HG03108 (cell line): ENCODE measurements around the gene TBX10.
"Not testable (repeated sequence)": the region's sequence is repeated elsewhere in the genome, so short reads cannot be mapped to it uniquely, and the experiment has no call there.

Experiments
- ATAC-seq: cut with Tn5 transposase; IDR thresholded peaks from one replicate; pipeline ENCODE4 v1.9.1; 2021; ENCODE audit warnings: moderate library complexity; ENCODE audit not compliant: unreplicated experiment

The TBX10 gene

GRCh38 chr11:67664696-67665540 is 25.4 kb upstream of the TBX10 start:
- no peak for ATAC-seq

GRCh38 chr11:67664213-67664585 is 24.6 kb upstream of the TBX10 start:
- ATAC-seq: no peak

GRCh38 chr11:67663532-67664212 is 24.1 kb upstream of the TBX10 start:
- no peak for ATAC-seq

- no peak for ATAC-seq
These were observed 23.4 kb upstream of the TBX10 start for GRCh38 chr11:67662835-67663531.

- ATAC-seq: no peak
These were observed 22.7 kb upstream of the TBX10 start for GRCh38 chr11:67662142-67662834.

GRCh38 chr11:67660752-67661151 is 21.2 kb upstream of the TBX10 start:
- ATAC-seq: not testable (repeated sequence)

GRCh38 chr11:67659651-67660165 is 20.1 kb upstream of the TBX10 start:
- not testable (repeated sequence) for ATAC-seq

GRCh38 chr11:67657300-67657699 is 17.7 kb upstream of the TBX10 start:
- ATAC-seq: no peak

GRCh38 chr11:67656278-67656922 is 16.8 kb upstream of the TBX10 start:
- no peak for ATAC-seq

GRCh38 chr11:67654225-67654624 is 14.7 kb upstream of the TBX10 start:
- ATAC-seq: no peak

- no peak for ATAC-seq
These were observed 13.6 kb upstream of the TBX10 start for GRCh38 chr11:67652965-67653845.

- ATAC-seq: no peak
These were observed 12.6 kb upstream of the TBX10 start for GRCh38 chr11:67651976-67652781.

GRCh38 chr11:67649634-67650510 is 10.3 kb upstream of the TBX10 start:
- ATAC-seq: no peak

- ATAC-seq: no peak
These were observed 9.4 kb upstream of the TBX10 start for GRCh38 chr11:67648796-67649613.

GRCh38 chr11:67648140-67648795 is 8.7 kb upstream of the TBX10 start:
- peak; percentile 49 for ATAC-seq

GRCh38 chr11:67647471-67647870 is 7.9 kb upstream of the TBX10 start:
- ATAC-seq: no peak
